GM12878 (cell line): ENCODE results near the gene PATE2.

Experiments used
- CBFB ChIP-seq: IDR thresholded peaks from 2 replicates; pipeline ENCODE4 v1.6.1; 2016; ENCODE audit warnings: antibody characterized with exemption, low read depth
- CTCF ChIP-seq, 3 experiments: IDR thresholded peaks in 2 of 3; conservative IDR thresholded peaks in 1 of 3; 2 replicates each; pipeline ENCODE4 v1.5.1; 2011; ENCODE audit warnings: low read depth in 3 of 3, low read length in 3 of 3, mild to moderate bottlenecking in 3 of 3, control low read depth in 2 of 3, moderate library complexity in 2 of 3, inconsistent platforms in 1 of 3, mixed read lengths in 1 of 3; ENCODE audit not compliant: control insufficient read depth in 2 of 3, insufficient read depth in 1 of 3; ENCODE audit errors: extremely low read depth in 1 of 3
- DPF2 ChIP-seq: fragments of 450-650 bp; IDR thresholded peaks from 2 replicates; pipeline ENCODE4 v1.6.1; 2017; ENCODE audit warnings: mild to moderate bottlenecking
- EP300 ChIP-seq, 2 experiments: fragments of 150-350 bp in 1 of 2; IDR thresholded peaks; 2 replicates each; pipeline ENCODE4 v1.6.1; 2011 to 2012; ENCODE audit warnings: low read depth in 2 of 2, low read length in 2 of 2, borderline replicate concordance in 1 of 2, improper control_type of control experiment in 1 of 2, inconsistent platforms in 1 of 2; ENCODE audit not compliant: control insufficient read depth in 1 of 2
- ESRRA ChIP-seq: IDR thresholded peaks from 2 replicates; pipeline ENCODE4 v1.6.1; 2012; ENCODE audit warnings: mild to moderate bottlenecking, low read length, improper control_type of control experiment
- GABPA ChIP-seq: IDR thresholded peaks from 2 replicates; pipeline ENCODE4 v1.6.1; 2014; ENCODE audit warnings: antibody characterized with exemption, low read depth, mild to moderate bottlenecking, inconsistent platforms
- PAX5 ChIP-seq: IDR thresholded peaks from 2 replicates; pipeline ENCODE4 v1.6.1; 2011; ENCODE audit warnings: low read depth, low read length, borderline replicate concordance
- POLR2A ChIP-seq: IDR thresholded peaks from 2 replicates; pipeline ENCODE4 v1.6.1; 2011; ENCODE audit warnings: low read depth, mild to moderate bottlenecking, low read length
- RAD21 ChIP-seq: IDR thresholded peaks from 2 replicates; pipeline ENCODE4 v1.6.1; 2011; ENCODE audit warnings: mild to moderate bottlenecking, low read depth, low read length, moderate library complexity; ENCODE audit not compliant: insufficient read depth
- YY1 ChIP-seq: IDR thresholded peaks from 2 replicates; pipeline ENCODE4 v1.6.1; 2011; ENCODE audit warnings: low read depth, mild to moderate bottlenecking, low read length

GRCh38 chr11:125784678-125785077, 6.0 kb upstream of the PATE2 start:
- no peak for TF ChIP-seq RAD21
- no peak for TF ChIP-seq CTCF (IDR thresholded peaks at IDR 0.05 in 2 of 3, conservative IDR thresholded peaks at IDR 0.05 in 1 of 3; ENCODE audit: control insufficient read depth in 2 of 3, extremely low read depth in 1 of 3, insufficient read depth in 1 of 3, low read depth in 3 of 3, low read length in 3 of 3)
- no peak for TF ChIP-seq CBFB
- TF ChIP-seq EP300 (IDR thresholded peaks at IDR 0.05; ENCODE audit: borderline replicate concordance in 1 of 2, control insufficient read depth in 1 of 2, low read depth in 2 of 2, low read length in 2 of 2), result no peak
- no peak for TF ChIP-seq ESRRA
- no peak for TF ChIP-seq POLR2A
- TF ChIP-seq GABPA, result no peak
- no peak for TF ChIP-seq PAX5
- TF ChIP-seq DPF2, result no peak
- no peak for TF ChIP-seq YY1
